Measurements from ENCODE around the gene IWS1.

The IWS1 gene

DNA sequence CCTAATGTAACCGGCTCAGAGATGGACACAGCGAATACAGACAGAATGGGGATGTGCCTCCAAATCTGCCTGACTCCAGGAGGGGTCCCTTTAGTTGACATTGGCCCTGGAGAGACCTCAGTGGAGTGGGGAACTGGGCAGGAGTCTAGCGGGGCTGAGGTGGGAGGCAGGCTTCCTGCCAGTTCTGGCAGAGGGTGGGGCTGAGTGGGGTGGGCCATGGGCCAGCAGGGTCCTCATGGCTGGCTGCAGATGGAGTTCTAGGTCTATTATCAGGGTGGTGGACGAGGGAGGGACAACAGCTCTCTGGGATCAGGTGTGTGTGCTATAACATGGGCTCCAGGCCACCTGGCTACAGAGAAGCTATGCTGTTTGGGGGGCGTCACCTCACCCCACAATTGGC is 86.9 kb downstream of the IWS1 start:
- DNase-seq (ENCODE audit: low read depth) = no peak
- TF ChIP-seq, protein P1, sequence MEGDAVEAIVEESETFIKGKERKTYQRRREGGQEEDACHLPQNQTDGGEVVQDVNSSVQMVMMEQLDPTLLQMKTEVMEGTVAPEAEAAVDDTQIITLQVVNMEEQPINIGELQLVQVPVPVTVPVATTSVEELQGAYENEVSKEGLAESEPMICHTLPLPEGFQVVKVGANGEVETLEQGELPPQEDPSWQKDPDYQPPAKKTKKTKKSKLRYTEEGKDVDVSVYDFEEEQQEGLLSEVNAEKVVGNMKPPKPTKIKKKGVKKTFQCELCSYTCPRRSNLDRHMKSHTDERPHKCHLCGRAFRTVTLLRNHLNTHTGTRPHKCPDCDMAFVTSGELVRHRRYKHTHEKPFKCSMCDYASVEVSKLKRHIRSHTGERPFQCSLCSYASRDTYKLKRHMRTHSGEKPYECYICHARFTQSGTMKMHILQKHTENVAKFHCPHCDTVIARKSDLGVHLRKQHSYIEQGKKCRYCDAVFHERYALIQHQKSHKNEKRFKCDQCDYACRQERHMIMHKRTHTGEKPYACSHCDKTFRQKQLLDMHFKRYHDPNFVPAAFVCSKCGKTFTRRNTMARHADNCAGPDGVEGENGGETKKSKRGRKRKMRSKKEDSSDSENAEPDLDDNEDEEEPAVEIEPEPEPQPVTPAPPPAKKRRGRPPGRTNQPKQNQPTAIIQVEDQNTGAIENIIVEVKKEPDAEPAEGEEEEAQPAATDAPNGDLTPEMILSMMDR (conservative IDR thresholded peaks at IDR 0.05; ENCODE audit: low read length) = no peak
- no peak overlapping the region for H3K4me3 ChIP-seq (ENCODE audit: low read length)

- H3K4me3 ChIP-seq (ENCODE audit: low read length) = no peak overlapping the region
- DNase-seq (ENCODE audit: low read depth) = no peak
- TF ChIP-seq, protein P1 (conservative IDR thresholded peaks at IDR 0.05; ENCODE audit: low read length) = no peak
These were observed 88.2 kb downstream of the IWS1 start for GRCh38 chr2:127437781-127438726.

GRCh38 chr2:127437056-127437455 is 89.2 kb downstream of the IWS1 start:
- H3K4me3 ChIP-seq (ENCODE audit: low read length) = no peak overlapping the region
- DNase-seq (ENCODE audit: low read depth) = no peak
- TF ChIP-seq, protein P1 (conservative IDR thresholded peaks at IDR 0.05; ENCODE audit: low read length) = no peak

DNA sequence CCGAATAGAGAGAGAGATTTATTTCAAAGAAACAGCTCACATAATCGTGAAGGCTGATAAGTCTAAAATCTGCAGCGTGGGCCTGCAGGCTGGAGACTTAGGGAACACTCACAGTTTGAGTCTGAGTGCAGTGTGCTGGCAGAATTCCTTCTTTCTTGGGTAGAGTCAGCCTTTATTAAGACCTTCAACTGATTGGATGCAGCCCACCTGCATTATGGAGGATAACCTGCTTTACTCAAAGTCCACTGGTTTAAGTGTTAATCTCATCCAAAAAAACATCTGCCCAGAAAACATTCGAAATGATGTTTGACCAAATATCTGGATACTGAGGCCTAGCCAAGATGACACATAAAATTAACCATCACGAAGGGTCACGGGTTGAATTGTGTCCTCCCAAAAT is 91.8 kb downstream of the IWS1 start:
- no peak for DNase-seq (ENCODE audit: low read depth)
- H3K4me3 ChIP-seq (ENCODE audit: low read length) = no peak overlapping the region
- TF ChIP-seq, protein P1 (conservative IDR thresholded peaks at IDR 0.05; ENCODE audit: low read length) = no peak

GRCh38 chr2:127431408-127432023 is 94.8 kb downstream of the IWS1 start:
- TF ChIP-seq, protein P1 (conservative IDR thresholded peaks at IDR 0.05; ENCODE audit: low read length) = no peak
- no peak for DNase-seq (ENCODE audit: low read depth)
- H3K4me3 ChIP-seq (ENCODE audit: low read length) = no peak overlapping the region

Data from AG10803 (cell line).